CD4-positive, alpha-beta T cell treated with Interleukin-1 beta for 1 hour (primary cell): ENCODE data around the gene ZNF428.
A peak's percentile ranks its signal among the peaks of the same experiment; 100 is the strongest.
"Not testable (repeated sequence)": the region's sequence is repeated elsewhere in the genome, so short reads cannot be mapped to it uniquely, and the experiment has no call there.

Source experiments
- DNase-seq, 2 donors: peaks; one replicate each; pipeline ENCODE4 v3.0.0-alpha.2; 2020 to 2022

Gene ZNF428

DNA sequence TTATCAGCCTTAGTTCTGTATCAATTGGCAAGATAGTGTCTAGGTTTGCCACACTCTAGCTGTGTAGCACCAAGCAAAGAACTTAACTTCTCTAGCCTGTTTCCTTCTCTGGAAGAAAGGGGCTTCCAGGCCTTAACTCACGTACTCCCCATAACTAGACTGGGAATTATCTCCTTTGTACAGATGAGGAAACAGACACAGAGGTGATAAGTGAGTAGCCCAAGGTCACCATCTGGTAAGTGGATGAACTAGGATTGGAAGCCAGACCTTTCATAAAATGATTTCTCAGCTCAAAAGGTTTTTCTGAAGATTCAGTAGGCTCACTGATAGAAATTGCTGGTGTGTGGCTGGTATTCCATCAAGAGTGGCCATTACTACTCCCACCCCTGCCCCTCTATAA lies 3.1 kb downstream of the ZNF428 start:
- DNase-seq: no peak

DNA sequence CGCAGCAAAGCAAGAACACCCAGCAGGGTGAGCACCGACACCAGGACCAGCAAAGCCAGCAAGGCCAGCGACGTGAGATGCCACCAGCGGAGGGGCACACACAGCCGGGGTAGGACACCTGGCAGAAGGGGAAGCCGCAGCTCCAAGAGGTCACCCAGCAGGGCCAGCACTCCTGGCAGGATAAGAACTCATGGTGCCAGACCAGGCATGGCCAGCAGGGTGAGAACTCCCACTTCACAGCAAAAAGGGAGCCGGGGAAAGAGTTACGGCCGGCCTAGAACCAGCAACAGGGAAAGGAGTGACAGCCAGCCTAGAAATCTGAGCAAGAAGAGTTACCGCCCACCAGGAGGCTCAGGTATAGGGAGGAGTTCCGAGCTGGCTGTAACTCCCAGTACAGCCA lies 7.1 kb downstream of the ZNF428 start:
- DNase-seq: no peak

DNA sequence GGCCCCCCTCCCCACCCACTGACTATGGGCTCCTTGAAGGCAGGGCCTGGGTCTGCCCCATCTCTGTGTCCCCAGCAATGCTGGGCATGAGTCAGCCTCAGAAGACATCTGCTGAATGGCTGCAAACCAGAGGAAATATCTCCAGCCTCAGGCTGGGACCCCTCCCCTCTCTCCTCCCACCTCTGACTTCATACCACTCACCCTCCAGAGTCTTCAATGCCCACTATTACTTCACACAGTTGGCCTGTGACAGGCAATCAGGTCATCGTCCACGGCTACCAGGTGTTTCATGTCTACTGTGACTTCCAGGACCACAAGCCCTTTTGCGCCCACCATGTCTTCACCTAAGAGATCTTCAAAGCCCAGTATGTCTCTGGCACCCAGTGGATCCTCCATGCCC lies 7.6 kb downstream of the ZNF428 start, which contains the start of gene SRRM5:
SRRM5 (plus strand) TSS at position 301 of the 400 bp plus-strand sequence; CDS start at position 335, 34 bp downstream.
- DNase-seq: no peak

DNA sequence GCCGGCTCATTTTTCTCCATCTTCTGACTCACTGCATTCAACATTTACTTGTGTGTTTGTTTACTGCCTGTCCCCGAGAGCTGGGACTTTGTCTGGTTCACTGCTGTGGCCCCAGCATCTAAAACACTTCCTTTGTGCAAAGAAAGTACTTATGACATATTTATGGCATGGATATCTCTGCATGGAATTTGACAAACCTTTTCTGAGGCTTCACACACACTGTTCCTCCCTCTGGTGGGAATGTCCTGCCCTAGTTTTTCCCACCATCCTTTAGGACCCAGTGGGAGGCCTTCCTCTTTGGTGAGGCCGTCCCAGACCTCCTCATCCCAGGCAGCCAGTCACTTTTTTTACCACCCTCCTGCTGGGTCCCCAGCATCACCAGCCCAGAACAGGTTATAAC lies 8.9 kb downstream of the ZNF428 start:
- DNase-seq: no peak

DNA sequence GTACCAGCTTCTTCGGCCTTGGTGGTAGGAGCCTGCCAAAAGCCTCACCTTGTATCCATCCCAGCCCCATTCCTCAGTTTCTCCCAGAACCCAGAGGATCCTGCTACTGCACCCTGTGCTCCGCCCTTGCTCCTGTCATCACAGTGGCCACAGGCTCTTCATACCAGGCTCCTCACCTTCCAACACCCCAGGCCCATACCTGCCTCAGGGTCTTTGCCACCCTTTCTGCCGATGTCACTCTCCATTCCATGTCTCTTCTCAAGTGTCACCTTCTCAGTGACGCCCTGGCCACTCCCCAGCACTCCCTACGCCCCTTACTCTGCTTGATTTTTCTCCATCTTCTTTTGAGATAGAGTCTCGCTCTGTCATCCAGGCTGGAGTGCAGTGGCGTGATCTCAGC lies 9.6 kb downstream of the ZNF428 start:
- DNase-seq: no peak

DNA sequence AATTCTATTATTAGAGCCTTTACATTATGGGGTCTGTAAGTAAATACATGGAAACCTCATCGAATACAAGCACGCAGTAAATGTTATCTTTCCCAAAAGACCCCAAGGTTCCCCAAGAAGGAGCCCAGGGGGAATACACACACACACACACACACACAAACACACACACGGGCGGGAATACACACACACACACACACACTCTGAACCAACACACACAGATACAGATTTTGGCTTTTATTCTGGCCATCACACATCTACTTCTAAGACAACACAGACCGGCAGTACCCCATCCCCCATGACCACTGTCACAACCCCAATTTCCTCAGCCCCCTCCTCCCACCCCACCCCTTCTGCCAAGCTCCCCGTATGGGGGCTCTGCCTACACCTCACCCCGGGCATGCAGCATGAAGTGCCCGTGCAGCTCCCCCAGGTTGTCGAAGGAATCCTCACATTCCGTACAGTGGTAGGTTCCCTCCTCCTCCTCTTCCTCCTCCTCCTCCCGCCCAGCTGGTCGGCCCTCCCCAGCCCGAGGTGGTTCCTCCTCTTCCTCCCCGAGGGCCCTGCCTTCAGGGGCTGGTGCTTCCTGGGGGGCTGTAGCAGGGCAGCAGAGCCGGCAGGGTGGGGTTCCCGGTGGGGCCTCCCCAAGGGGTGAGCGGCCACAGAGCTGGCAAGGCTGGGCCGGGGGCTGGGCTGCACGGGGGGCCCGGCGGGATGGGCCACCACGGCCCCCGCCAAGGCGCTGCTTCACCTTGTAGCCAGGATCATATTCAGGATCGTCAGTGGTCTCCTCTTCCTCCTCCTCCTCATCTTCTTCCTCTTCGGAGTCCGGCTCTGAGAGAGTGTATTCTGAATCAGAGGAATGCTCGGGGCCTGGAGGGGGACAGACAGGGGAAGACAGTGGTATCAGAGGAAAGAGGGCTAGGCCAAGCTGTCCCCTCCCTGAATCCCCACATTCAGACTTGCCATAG lies 11.9 kb downstream of the ZNF428 start:
- DNase-seq: no peak

DNA sequence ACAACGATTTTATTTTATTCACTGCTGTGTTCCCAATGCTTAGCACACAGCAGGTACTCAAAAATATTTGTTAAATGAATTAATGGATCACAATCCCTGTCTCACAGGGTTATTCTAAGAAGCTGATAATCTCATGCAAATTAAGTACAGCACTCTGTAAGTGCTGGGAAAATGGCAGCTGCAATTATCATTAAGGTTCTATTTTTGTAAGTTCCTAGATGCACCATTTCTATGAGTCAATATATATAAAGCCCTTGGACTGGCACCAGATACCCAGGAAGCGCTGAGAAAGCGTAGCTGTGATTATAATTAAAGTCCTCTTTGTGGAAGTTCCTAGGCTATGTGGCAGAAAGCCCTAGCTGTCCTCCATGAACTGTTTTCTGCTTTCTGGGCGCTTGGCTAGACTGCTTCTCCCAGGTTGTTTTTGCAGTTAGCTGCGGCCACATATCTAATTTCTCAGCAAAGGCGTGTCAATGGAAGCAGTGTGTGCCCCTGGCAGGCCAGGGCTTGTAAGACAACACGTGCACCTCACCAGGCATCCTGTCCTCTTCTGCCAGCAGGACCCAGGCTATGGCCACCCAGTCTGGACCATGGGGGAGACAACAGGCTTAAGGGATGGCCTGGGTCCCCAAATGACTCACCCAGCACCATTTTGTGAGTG lies 12.7 kb downstream of the ZNF428 start:
- no peak for DNase-seq

DNA sequence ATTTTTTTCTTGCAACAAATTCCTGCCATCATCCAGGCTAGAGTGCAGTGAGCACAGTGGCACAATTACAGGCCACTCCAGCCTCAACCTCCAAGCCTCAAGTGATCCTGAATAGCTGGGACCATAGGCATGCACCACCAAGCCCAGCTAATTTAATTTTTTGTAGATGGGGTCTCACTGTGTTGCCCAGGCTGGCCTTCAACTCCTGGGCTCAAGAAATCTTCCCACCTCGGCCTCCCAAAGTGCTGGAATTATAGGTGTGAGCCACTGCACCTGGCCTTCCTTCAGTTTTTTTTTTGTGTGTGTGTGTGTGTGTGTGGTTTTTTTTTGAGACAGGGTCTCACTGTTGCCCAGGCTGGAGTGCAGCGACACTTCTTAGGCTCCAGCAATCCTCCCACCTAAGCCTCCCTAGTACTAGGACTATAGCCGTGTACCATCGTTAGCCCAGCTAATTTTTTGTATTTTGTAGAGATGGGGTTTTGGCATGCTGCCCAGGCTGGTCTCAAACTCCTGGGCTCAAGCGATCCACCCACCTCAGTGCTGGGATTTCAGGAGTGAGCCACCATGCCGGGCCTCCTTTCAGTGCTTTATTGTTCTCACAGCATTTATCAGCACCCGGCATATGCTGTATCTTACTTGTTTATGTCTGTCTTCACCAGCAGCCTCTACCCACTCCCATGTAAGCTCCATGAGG lies 13.4 kb downstream of the ZNF428 start:
- DNase-seq: no peak

DNA sequence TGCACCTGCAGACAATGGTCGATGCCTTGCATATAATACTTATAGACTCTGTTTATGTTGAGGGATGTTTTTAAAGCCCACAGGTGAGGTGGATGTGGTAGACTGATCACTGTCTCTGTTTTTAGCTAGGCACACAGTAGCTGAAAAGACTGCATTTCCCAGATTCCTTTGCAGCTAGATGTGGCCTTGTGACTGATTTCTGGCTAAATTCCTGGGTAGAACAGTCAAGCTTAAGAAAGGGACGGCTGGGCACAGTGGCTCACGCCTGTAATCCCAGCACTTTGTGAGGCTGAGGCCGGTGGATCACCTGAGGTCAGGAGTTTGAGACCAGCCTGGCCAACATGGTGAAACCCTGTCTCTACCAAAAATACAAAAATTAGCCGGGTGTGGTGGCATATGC lies 19.1 kb downstream of the ZNF428 start:
- not testable (repeated sequence) for DNase-seq

DNA sequence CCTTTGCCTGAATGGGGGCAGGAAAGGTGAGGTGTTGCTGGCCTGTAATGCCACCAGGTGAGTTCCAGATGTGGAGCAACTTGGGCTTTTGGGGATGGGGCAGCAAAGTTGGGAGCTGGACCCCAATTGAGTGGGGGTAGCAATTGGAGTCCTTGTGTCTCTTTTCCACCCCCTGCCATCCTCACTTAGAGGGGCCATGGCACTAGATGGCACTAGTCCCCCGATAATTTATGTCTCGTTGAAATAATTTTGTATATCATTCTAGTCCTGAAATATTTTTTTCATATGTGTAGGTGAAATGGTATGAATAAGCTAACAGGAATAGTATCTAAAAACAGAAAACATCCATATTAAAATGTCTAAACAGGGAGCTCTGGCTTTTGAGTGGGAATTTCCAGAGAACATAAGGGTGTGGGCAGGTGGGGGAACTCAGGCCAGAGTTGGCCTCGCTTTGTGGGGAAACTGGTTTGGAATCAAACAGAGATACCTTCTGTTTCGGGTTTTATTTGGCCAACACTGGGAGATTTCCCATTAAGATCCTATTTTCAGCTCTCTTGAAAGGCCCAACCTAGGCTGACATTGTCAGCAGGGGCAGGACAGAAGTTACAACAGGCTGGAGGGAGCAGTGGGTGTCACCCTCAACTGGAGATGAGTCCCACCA lies 19.7 kb downstream of the ZNF428 start:
- DNase-seq: no peak

DNA sequence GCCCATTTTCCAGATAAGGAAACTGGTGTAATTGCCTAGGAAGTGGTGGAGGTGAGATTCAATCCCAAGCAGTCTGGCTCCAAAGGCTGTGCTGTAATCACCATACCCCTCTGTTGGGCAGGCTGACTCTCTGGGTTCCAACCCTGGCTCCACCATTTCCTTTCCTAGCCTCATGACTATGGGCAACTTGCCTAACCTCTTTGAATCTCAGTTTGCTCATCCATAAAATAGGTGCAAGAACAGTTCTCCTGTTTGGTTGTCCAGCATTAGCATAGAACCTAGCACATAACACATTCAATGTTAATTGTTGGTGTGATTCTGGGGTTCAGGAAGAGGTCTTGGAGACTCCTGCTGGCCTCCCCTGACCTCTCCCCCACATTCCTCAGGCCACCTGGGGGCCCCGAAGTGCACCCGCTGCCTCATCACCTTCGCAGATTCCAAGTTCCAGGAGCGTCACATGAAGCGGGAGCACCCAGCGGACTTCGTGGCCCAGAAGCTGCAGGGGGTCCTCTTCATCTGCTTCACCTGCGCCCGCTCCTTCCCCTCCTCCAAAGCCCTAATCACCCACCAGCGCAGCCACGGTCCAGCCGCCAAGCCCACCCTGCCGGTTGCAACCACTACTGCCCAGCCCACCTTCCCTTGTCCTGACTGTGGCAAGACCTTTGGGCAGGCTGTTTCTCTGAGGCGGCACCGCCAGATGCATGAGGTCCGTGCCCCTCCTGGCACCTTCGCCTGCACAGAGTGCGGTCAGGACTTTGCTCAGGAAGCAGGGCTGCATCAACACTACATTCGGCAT lies 20.8 kb downstream of the ZNF428 start:
- no peak for DNase-seq

DNA sequence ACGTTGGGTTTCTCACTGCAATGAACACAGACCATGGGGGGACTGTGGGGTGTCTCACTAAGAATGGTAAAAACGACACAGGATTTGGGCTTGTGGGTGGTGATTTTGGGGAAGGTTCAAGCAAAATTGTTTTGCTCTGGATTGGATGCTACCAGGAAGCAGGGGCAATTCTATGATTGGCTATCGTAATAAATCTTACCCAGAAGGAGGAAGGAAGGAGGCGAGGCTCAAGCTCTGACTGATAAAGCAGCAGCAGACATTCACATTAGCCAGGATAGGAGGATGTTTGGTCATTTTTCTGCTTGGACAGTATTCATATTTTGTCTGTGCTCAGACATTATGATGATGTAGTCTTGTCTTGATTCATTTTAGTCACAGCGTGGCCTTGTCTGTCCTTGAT lies 21.6 kb downstream of the ZNF428 start:
- no peak for DNase-seq

DNA sequence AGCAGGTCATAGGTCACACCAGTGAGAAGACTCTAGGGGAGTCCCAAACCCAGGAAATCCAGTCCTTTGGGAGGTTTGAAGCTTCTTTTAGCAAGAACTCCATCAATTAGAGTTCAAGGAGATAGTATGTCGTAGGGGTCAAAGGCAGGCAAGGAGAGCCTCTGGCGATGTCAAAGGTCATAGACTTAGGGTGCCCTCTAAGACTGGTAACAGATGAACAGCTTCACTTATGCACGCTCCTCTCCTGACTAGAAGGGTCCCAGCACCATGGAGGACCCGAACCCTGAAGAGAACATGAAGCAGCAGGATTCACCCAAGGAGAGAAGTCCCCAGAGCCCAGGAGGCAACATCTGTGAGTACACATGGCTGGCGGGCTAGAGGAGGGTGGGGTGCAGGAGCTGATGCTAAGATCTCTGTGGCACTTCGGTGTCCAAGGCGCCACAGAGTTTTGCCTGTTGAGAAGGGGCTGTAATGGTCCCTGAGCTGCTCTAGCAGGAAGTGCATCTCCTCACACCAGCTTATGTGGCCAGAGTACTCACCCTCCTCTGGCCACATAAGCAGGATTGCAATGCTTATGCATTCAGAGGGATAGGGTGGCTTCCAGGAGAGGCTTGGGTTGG lies 22.5 kb downstream of the ZNF428 start:
- no peak for DNase-seq

DNA sequence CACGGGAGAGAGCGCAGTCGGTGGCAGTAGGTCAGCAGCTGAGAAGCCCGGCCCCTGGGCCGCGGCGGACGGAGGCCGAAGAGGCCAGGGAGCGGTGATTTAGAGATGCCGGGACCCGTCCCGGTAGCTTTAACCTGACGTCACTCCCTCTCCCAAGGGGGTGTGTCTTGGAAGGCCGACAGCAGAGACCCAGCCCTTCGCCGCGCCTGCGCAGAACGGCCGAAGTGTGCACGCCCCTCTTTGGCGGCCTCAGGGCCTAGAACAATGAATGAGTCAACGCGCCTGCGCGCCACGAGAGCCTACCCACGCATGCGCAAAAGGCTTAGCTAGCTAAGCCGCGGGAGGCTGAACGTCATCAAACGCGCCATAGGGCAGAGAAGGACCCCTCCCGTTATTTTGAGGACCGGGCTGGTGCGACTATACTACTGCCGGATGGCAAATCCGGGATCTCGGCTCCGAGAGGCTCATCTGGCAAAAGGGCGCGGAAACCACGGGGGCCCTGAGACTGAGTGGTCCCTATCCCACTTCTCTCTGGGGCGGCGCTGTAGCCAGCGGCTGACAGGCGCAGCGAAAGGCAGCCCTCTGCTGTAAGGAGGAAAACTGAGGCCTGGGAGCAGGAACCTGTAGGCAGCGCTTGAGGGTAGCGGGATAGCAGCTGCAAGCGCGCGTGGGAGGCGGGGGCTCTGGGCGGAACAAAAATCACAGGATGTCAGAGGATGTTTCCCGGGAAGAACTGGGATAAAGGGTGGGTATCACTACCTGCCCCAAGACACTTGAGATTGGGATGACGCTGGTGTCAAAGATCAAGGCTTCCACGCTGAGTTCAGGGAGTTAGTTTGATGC lies 23.2 kb downstream of the ZNF428 start, which contains the start of the genes IRGQ and ZNF576:
IRGQ (minus strand) TSS at position 136 of the 843 bp plus-strand sequence. CDS start 796 bp downstream, outside the sequence.
ZNF576 (plus strand) TSS at position 597 of the 843 bp plus-strand sequence. CDS start 514 bp downstream, outside the sequence.
- DNase-seq: peak; percentile 100

DNA sequence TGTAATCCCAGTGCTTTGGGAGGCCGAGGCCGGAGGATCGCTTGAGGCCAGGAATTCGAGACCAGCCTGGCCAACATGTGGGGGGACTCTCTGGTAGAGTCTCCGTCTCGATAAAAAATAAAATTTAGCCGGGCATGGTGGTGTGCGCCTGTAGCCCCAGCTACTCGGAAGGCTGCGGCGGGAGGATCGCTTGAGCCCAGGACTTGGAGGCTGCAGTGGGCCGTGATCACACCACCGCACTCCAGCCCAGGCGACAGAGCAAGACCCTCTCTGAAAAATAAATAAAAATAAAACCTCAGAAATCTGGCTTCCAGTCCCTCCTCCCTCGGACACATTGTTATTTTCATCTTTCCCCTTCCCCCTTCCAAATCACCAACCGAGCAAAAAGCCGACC lies 23.8 kb downstream of the ZNF428 start:
- no peak for DNase-seq

DNA sequence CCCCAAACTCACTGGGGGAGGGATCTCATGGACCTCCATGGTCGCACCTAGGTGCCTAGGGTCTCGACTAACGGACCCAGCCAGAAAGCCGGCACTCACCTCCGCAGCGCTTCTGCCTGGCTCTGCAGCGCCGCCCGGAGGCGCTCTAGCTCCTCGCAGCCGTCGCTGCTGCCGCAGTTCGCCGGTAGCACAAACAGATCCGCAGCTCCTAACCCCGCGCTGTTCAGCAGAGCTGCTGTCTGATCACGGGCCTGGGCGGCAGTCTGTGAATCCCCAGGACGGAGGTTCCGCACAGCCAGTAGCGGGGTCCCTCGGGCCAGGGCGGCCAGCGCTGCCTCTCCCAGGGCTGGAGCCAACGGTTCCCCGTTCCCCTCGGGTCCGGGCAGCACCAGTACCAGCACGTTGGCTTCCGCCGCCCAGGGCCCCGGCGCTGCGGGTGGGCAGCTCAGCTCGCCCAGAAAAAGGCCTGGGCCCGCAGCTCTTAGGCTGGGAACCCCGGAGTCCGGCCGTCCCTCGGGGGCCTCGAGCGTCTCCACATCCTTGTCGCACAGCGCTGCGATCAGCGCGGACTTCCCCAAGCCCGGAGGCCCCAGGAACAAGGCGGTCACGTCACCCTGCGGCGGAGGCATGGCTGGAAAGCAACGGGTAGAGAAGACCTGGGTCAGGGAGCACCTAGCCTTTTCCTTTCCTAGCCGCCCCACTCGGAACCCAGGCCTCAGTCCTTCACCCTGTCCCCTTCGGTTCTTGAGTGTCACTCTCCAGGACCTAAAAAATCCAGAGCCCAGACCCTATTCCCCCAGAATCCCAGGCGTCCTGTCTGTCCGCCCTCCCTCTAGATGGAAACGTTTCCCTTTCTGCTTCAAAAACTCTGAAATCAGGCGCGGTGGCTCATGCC lies 24.5 kb downstream of the ZNF428 start:
- DNase-seq: peak; percentile 81

DNA sequence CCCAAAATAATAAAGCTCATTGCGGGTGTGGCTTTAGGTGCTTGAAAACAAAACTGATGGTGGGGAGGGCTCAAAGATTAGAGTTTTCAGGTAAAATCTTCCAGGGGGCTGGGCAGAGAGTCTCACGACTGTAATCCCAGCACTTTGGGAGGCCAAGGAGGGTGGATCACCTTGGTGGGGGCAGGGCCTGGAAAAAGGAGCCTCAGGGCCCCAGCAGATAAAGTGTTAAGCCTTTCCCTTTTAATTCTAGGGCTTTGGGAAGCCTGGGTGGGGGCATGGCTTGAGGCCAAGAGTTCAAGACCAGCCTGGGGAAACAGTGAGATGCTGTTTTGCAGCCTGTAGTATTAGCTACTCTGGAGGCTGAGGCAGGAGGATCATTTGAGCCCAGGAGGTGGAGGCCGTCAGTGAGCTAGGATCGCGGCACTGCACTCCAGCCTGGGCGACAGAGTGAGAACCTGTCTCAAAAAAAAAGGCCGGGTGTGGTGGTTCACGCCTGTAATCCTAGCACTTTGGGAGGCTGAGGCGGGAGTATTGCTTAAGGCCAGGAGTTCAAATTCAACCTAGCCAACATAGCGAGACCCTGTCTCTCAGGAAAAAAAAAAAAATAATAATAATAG lies 25.2 kb downstream of the ZNF428 start:
- DNase-seq: no peak

DNA sequence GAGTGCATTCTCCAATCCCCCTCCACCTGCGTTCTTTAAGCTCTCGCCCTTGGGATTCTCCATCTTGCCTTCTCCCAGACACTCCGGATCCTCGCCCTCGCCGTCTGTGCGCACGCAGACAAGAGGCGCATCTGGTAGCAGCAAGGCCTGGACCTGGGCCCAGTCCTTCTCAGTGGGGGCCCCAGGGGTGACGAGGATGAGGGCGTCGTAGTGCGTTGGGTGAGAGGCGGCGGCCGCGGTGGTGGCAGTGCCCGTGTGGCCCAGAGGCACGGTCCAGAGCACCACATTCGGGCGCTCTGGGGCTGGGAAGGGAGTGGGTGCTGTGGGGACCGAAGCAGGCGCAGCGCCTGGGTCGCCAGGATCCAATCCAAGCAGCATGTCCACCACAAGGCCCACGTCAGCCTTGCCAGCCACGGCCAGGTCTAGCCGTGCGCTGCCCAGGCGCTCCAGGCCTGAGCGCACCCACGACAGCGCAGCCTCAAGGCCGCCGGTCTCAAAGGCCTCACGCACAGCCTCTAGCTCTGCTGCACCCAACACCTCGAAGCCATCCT lies 26.6 kb downstream of the ZNF428 start:
- DNase-seq: no peak
